Glutamatergic neuron (in vitro differentiated cells): ENCODE measurements around the gene FRMD3. TPM values are rescaled to one million over a fixed set of nuclear protein-coding genes. Genes with fewer than 3 reads are reported as not detected.

Experiments
- DNase-seq: peaks from one replicate; pipeline ENCODE4 v3.0.0; 2022
- H3K27ac Mint-ChIP-seq: one replicate; pipeline ENCODE4 v1.8.0; 2020; ENCODE audit warnings: mild to moderate bottlenecking, mixed read lengths, inconsistent platforms; ENCODE audit not compliant: unreplicated experiment
- H3K27me3 Mint-ChIP-seq: one replicate; pipeline ENCODE4 v1.8.0; 2020; ENCODE audit warnings: mild to moderate bottlenecking, moderate library complexity, mixed read lengths, inconsistent platforms; ENCODE audit not compliant: unreplicated experiment
- H3K36me3 Mint-ChIP-seq: one replicate; pipeline ENCODE4 v1.8.0; 2020; ENCODE audit warnings: mild to moderate bottlenecking, mixed read lengths, inconsistent platforms; ENCODE audit not compliant: unreplicated experiment
- H3K4me1 Mint-ChIP-seq: one replicate; pipeline ENCODE4 v1.8.0; 2020; ENCODE audit warnings: mild to moderate bottlenecking, low read depth, mixed read lengths, inconsistent platforms; ENCODE audit not compliant: unreplicated experiment
- H3K4me3 Mint-ChIP-seq: one replicate; pipeline ENCODE4 v1.8.0; 2020; ENCODE audit warnings: mild to moderate bottlenecking, mixed read lengths, inconsistent platforms; ENCODE audit not compliant: unreplicated experiment
- H3K9me3 Mint-ChIP-seq: one replicate; pipeline ENCODE4 v1.8.0; 2020; ENCODE audit warnings: mild to moderate bottlenecking, moderate library complexity, mixed read lengths, inconsistent platforms; ENCODE audit not compliant: unreplicated experiment
- CTCF ChIP-seq: fragments of 200-600 bp; sonication (generic); IDR thresholded peaks from one replicate; pipeline ENCODE4 v1.5.0; 2021; ENCODE audit not compliant: partially characterized antibody, unreplicated experiment
- total RNA-seq: library from RNA; stranded (reverse); fragmentation: NEBNext Ultra II Directional; extraction: Animal tissue kit (Norgen Biotek cat#: 25700); gene quantifications from one replicate; pipeline ENCODE4 v1.2.1, GENCODE V29; 2021; ENCODE audit not compliant: unreplicated experiment

FRMD3 gene
- total RNA-seq, 1 donor from 2014 or later = 20.7 TPM

GRCh38 chr9:83479765-83480164 is 58.4 kb downstream of the FRMD3 start:
- Mint-ChIP-seq H3K4me1 (peaks cover 6% of the 10 kb centered on the region), H3K27ac (no peak overlapping the region), H3K4me3 (no peak overlapping the region), H3K36me3 (no peaks in the 10 kb centered on the region), H3K27me3 (peaks cover 5% of the 10 kb centered on the region), H3K9me3 (peaks cover 1% of the 10 kb centered on the region)
- no peak for TF ChIP-seq CTCF
- no peak for DNase-seq

DNA sequence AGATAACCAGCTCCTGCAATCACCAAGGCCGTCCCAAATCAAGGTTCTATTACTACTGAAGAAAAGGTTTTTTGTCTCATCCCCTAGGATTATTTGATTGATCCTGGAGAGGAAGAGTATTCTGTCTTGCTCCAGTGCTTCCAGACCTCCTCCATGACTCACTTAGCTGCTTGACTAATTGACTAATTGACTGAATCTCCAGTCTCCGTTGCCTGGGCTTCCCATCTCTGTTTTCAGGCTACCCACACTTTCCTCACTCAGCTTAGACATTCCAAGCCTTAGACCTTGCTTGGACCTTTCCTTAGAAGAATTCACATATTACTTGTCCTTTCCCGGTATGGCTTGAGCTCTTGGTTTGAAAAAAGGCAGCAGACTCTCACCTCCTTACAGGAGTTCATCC is 60.6 kb downstream of the FRMD3 start:
- no peak for DNase-seq
- peaks cover 5% of the 10 kb centered on the region for H3K27me3 Mint-ChIP-seq
- no peak overlapping the region for H3K27ac Mint-ChIP-seq
- H3K4me1 Mint-ChIP-seq = peaks cover 6% of the 10 kb centered on the region
- peaks cover 4% of the 10 kb centered on the region for H3K9me3 Mint-ChIP-seq
- no peaks in the 10 kb centered on the region for H3K36me3 Mint-ChIP-seq
- TF ChIP-seq CTCF = no peak
- no peak overlapping the region for H3K4me3 Mint-ChIP-seq

DNA sequence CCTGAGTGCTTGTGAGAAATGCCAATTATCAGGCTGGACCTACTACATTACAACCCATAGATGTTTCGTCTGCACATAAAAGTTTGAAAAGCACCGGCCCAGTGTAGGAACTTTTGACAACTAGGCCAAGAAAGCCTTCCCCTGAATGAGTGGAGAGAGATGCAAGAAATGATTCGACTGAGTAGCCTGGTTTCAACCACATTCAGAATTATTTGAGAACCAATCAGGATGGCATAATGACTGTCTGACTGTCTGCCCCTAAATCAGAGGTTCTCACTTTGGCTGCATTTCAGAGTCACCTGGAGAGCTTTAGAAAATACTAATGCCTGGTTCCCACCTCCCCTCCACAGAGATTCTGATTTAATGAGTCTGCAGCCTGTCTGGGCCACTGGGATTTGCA is 61.1 kb downstream of the FRMD3 start:
- Mint-ChIP-seq H3K27ac (no peak overlapping the region), H3K9me3 (peaks cover 4% of the 10 kb centered on the region), H3K36me3 (no peaks in the 10 kb centered on the region), H3K27me3 (peaks cover 5% of the 10 kb centered on the region), H3K4me1 (peaks cover 6% of the 10 kb centered on the region), H3K4me3 (no peak overlapping the region)
- no peak for TF ChIP-seq CTCF
- DNase-seq = no peak

DNA sequence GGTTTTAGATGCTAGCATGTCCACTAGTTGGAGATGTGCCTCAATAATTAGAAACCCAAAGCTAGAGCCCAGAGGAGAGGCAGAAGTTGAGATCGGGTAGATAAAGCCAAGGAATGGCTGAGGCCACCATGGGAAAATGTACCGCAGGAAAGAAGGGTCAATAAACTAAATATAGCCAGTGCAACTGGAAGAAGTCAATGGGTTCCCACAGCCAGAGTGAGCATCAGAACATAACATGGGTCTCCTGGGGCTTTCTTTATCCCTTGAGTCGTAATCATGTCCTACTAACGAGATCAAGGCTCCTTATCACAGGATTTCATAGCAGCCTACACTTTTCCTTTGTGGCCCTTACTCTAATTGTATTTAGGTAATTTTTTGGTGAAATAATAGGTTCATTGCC is 61.7 kb downstream of the FRMD3 start:
- Mint-ChIP-seq H3K4me3 (no peak overlapping the region), H3K36me3 (no peaks in the 10 kb centered on the region), H3K4me1 (peaks cover 6% of the 10 kb centered on the region), H3K9me3 (peaks cover 4% of the 10 kb centered on the region), H3K27ac (no peak overlapping the region), H3K27me3 (peaks cover 5% of the 10 kb centered on the region)
- TF ChIP-seq CTCF = no peak
- no peak for DNase-seq

GRCh38 chr9:83475741-83476140 is 62.5 kb downstream of the FRMD3 start:
- Mint-ChIP-seq H3K27ac (no peak overlapping the region), H3K27me3 (peaks cover 5% of the 10 kb centered on the region), H3K9me3 (peaks cover 4% of the 10 kb centered on the region), H3K36me3 (no peaks in the 10 kb centered on the region), H3K4me1 (peaks cover 6% of the 10 kb centered on the region), H3K4me3 (no peak overlapping the region)
- TF ChIP-seq CTCF = no peak
- no peak for DNase-seq
